HepG2 (cell line): ENCODE data around the gene CYP4A11. TPM values are rescaled to one million over a fixed set of nuclear protein-coding genes. Genes with fewer than 3 reads are reported as not detected.
"Not testable (repeated sequence)": the region's sequence is repeated elsewhere in the genome, so short reads cannot be mapped to it uniquely, and the experiment has no call there.

ENCODE experiments used
- ATAC-seq: fragments of 200-7000 bp; cut with Tn5 transposase; 3 replicates; pipeline ENCODE4 v1.9.1; 2020; ENCODE audit warnings: mild to moderate bottlenecking, moderate library complexity
- BruUV-seq: library from RNA; stranded (reverse); fragments of 400-500 nt; replicated peaks from 2 replicates; lab custom pipeline; 2021; lab: Mats Ljungman, UMichigan
- CTCF ChIA-PET: fragments of 300-600 bp; formaldehyde crosslinking; extraction: SDS; loops from one replicate; lab custom pipeline; 2021; ENCODE audit warnings: low total read pairs, inconsistent platforms, low intra/inter-chr PET ratio; lab: Yijun Ruan, JAX
- POLR2A ChIA-PET: fragments of 350-600 bp; sonication (Branson Sonifier 250); formaldehyde crosslinking; loops from one replicate; lab custom pipeline; 2020; ENCODE audit warnings: antibody characterized with exemption, inconsistent platforms; lab: Yijun Ruan, JAX
- DNase-seq: peaks from one replicate; pipeline ENCODE4 v3.0.0-alpha.2; 2015; ENCODE audit warnings: low spot score
- FAIRE-seq: peaks from 3 replicates; lab custom pipeline; 2011; peaks lifted over from hg19 to GRCh38; lab: Jason Lieb, UNC
- H2AFZ ChIP-seq: one replicate; pipeline ENCODE4 v1.6.1; 2011; ENCODE audit warnings: low read length, inconsistent platforms
- H3K27ac ChIP-seq: fragments of 300-600 bp; 3 replicates; pipeline ENCODE4 v1.8.0; 2011; ENCODE audit warnings: mixed run types, mild to moderate bottlenecking, mixed read lengths, low read length, inconsistent platforms; ENCODE audit not compliant: insufficient read depth; ENCODE audit errors: extremely low read length
- H3K27me3 ChIP-seq, 2 experiments: fragments of 200-600 bp in 1 of 2; 2 replicates in 1 of 2; 3 replicates in 1 of 2; pipeline versions ENCODE4 v1.6.0 to v1.8.0; 2011; ENCODE audit warnings: low read length in 2 of 2, mild to moderate bottlenecking in 2 of 2, moderate library complexity in 2 of 2, inconsistent platforms in 1 of 2; ENCODE audit not compliant: insufficient read depth in 2 of 2, control insufficient read depth in 1 of 2
- H3K36me3 ChIP-seq, 2 experiments: fragments of 200-600 bp in 1 of 2; replicated peaks in 1 of 2; 2 replicates in 1 of 2; 3 replicates in 1 of 2; pipeline versions ENCODE4 v1.5.1 to v1.8.0; 2011; ENCODE audit warnings: low read length in 2 of 2, inconsistent platforms in 1 of 2; ENCODE audit not compliant: insufficient read depth in 2 of 2, control insufficient read depth in 1 of 2
- H3K4me1 ChIP-seq: 2 replicates; pipeline ENCODE4 v1.5.1; 2012; ENCODE audit warnings: low read length, inconsistent platforms; ENCODE audit not compliant: insufficient read depth
- H3K4me2 ChIP-seq: 2 replicates; pipeline ENCODE4 v1.6.0; 2011; ENCODE audit warnings: low read depth, low read length, inconsistent platforms
- H3K4me3 ChIP-seq, 3 experiments: fragments of 200-600 bp in 1 of 3; sonication (generic), shearing (Covaris generic) in 1 of 3; replicated peaks in 1 of 3; 2 replicates each; pipeline ENCODE4 v1.5.1; 2011 to 2016; ENCODE audit warnings: low read length in 3 of 3, inconsistent platforms in 2 of 3, low read depth in 2 of 3, mild to moderate bottlenecking in 2 of 3, control low read depth in 1 of 3, mixed read lengths in 1 of 3; ENCODE audit not compliant: insufficient read depth in 1 of 3
- H3K79me2 ChIP-seq: one replicate; pipeline ENCODE4 v1.6.1; 2011; ENCODE audit warnings: low read length, inconsistent platforms; ENCODE audit not compliant: insufficient read depth
- H3K9ac ChIP-seq: 2 replicates; pipeline ENCODE4 v1.6.0; 2011; ENCODE audit warnings: mild to moderate bottlenecking, low read depth, low read length, inconsistent platforms; ENCODE audit not compliant: insufficient read depth
- H3K9me3 ChIP-seq: 2 replicates; pipeline ENCODE4 v1.5.1; 2012; ENCODE audit warnings: mild to moderate bottlenecking, low read length
- H4K20me1 ChIP-seq: 2 replicates; pipeline ENCODE4 v1.6.0; 2011; ENCODE audit warnings: inconsistent platforms, mild to moderate bottlenecking, low read length, moderate library complexity; ENCODE audit not compliant: insufficient read depth
- GLMP ChIP-seq: sonication (generic); formaldehyde crosslinking; IDR thresholded peaks from 2 replicates; pipeline ENCODE4 v1.9.0; 2021; ENCODE audit warnings: missing genetic modification reagents, mild to moderate bottlenecking, borderline replicate concordance
- GPN1 ChIP-seq: sonication (generic); formaldehyde crosslinking; IDR thresholded peaks from 2 replicates; pipeline ENCODE4 v1.5.1; 2020; ENCODE audit warnings: missing genetic modification reagents, borderline replicate concordance
- NFKBIZ ChIP-seq: IDR thresholded peaks from 2 replicates; pipeline ENCODE4 v1.6.1; 2018; ENCODE audit warnings: missing genetic modification reagents, missing compliant biosample characterization
- RELA ChIP-seq: sonication (generic); formaldehyde crosslinking; IDR thresholded peaks from 2 replicates; pipeline ENCODE4 v1.4.0; 2020; ENCODE audit warnings: missing genetic modification reagents
- ZNF639 ChIP-seq: conservative IDR thresholded peaks from 2 replicates; pipeline ENCODE4 v1.6.1; 2018; ENCODE audit warnings: missing genetic modification reagents
- whole genome bisulfite sequencing: methylation state at CpG from one replicate; pipeline ENCODE4 v1.1.6; 2017; ENCODE audit warnings: low lambda C conversion rate; 5-methylcytosine and 5-hydroxymethylcytosine counted together
- in situ Hi-C: cut with HindIII; loops from 2 replicates; pipeline ENCODE4 v1.10.0; 2017; ENCODE audit warnings: low pct_unique_long_range_greater_than_20kb; ENCODE audit not compliant: extremely low pct_ligation_motif_present
- intact Hi-C: fragments of 100-400 bp; cut with micrococcal nuclease; formaldehyde crosslinking; loops from one replicate; pipeline ENCODE4 v1.10.0; 2022; ENCODE audit not compliant: unreplicated experiment
- polyA plus RNA-seq, 8 experiments: library from polyadenylated mRNA; depleted of rRNA in 3 of 8; stranded (reverse) in 7 of 8; unstranded in 1 of 8; fragments of >200 nt; fragmentation: Illumina TruSeq in 4 of 8; extraction: Trizol in 4 of 8; gene quantifications; 2 replicates each; pipeline versions ENCODE4 v1.2.1 to v1.2.3, GENCODE V29; 2011 to 2016; ENCODE audit warnings: low read depth in 4 of 8, missing spikeins in 1 of 8, mixed read lengths in 1 of 8; ENCODE audit not compliant: insufficient read depth in 1 of 8
- small RNA-seq, 3 experiments: library from RNA; depleted of rRNA; stranded (forward); fragments of <200 nt; gene quantifications; one replicate each; pipeline ENCODE3, GENCODE V24; 2012; ENCODE audit warnings: low read depth in 2 of 3, low replicate concordance in 1 of 3; ENCODE audit not compliant: insufficient read length in 3 of 3, insufficient read depth in 2 of 3
- total RNA-seq, 5 experiments: library from RNA; depleted of rRNA; stranded (reverse); fragments of >200 nt; fragmentation: Illumina TruSeq; extraction: Trizol; gene quantifications; 2 replicates each; pipeline ENCODE4 v1.2.3, GENCODE V29; 2016; ENCODE audit warnings: low read depth in 1 of 5

Gene CYP4A11
- total and polyA plus RNA-seq, 2 of the 13 experiments (the other 11 are each of a cell fraction or from before 2014, with no cell fraction given), result not detected

GRCh38 chr1:46900401-46900800 is 40.9 kb downstream of the CYP4A11 start:
- WGBS, result 94% methylated on average over 1 of the region's 1 CpG
- H4K20me1 ChIP-seq, result no peaks in the 10 kb centered on the region
- no peak overlapping the region for H3K27ac ChIP-seq
- no peaks in the 10 kb centered on the region for H3K9me3 ChIP-seq
- ChIA-PET POLR2A (no interaction called here), CTCF (no interaction called here)
- TF ChIP-seq GPN1 (CRISPR knock-in tag) (no peak), NFKBIZ (CRISPR knock-in tag) (no peak), RELA (CRISPR knock-in tag) (no peak), ZNF639 (CRISPR knock-in tag) (no peak), GLMP (CRISPR knock-in tag) (no peak)
- no peaks in the 10 kb centered on the region for H3K36me3 ChIP-seq
- H3K79me2 ChIP-seq, result no peaks in the 10 kb centered on the region
- H2AFZ ChIP-seq, result no peak overlapping the region
- intact Hi-C loops (no loop called here), in situ Hi-C loops (no loop called here)
- H3K27me3 ChIP-seq, result no peaks in the 10 kb centered on the region
- no peaks in the 10 kb centered on the region for H3K4me1 ChIP-seq
- no peak overlapping the region for H3K9ac ChIP-seq
- H3K4me3 ChIP-seq, result no peak overlapping the region
- FAIRE-seq (no peak), DNase-seq (no peak), ATAC-seq (no peak)
- no peak overlapping the region for H3K4me2 ChIP-seq
- BruUV-seq, result no TSS peak

GRCh38 chr1:46881656-46882055 is 59.6 kb downstream of the CYP4A11 start:
- H3K4me2 ChIP-seq, ATAC-seq, FAIRE-seq, BruUV-seq, POLR2A ChIA-PET, H3K27me3 ChIP-seq, H4K20me1 ChIP-seq, H3K27ac ChIP-seq, CTCF ChIA-PET, H3K4me3 ChIP-seq, H3K79me2 ChIP-seq, H3K9me3 ChIP-seq, in situ Hi-C loops, H3K9ac ChIP-seq, H3K4me1 ChIP-seq, H2AFZ ChIP-seq, intact Hi-C loops, H3K36me3 ChIP-seq, DNase-seq: not testable (repeated sequence)
- 0% methylated on average over 3 of the region's 3 CpGs for WGBS

Small RNA genes within 50 kb of the gene (small RNA-seq; reads per million reads assigned to genes)
- gene CYP4A26P, result 0 reads per million in 3 experiments

Other genes starting within 250 kb of the CYP4A11 start
- gene EFCAB14, start 222.4 kb downstream of the CYP4A11 start, total RNA-seq (2016; rRNA removed; fragmentation: Illumina TruSeq; extraction: Trizol), result 17.4 and 17.9 TPM in 2 replicates
- 12.4 and 13.4 TPM in 2 replicates for gene EFCAB14, start 222.4 kb downstream of the CYP4A11 start, polyA plus RNA-seq (2011; rRNA removed)
- gene CYP4B1, start 142.4 kb downstream of the CYP4A11 start, total RNA-seq (2016; rRNA removed; fragmentation: Illumina TruSeq; extraction: Trizol), result not detected in 2 replicates
- 0.03 and 0.10 TPM in 2 replicates for gene CYP4B1, start 142.4 kb downstream of the CYP4A11 start, polyA plus RNA-seq (2011; rRNA removed)
- 0.07 TPM in 1 of 2 replicates, not detected in the other for gene CYP4X1, start 82.2 kb upstream of the CYP4A11 start, total RNA-seq (2016; rRNA removed; fragmentation: Illumina TruSeq; extraction: Trizol)
- gene CYP4X1, start 82.2 kb upstream of the CYP4A11 start, polyA plus RNA-seq (2011; rRNA removed), result not detected in 2 replicates
- not detected in 2 replicates for gene CYP4Z1, start 125.8 kb upstream of the CYP4A11 start, total RNA-seq (2016; rRNA removed; fragmentation: Illumina TruSeq; extraction: Trizol)
- gene CYP4Z1, start 125.8 kb upstream of the CYP4A11 start, polyA plus RNA-seq (2011; rRNA removed), result not detected in 2 replicates
- gene CYP4A22, start 196.0 kb upstream of the CYP4A11 start, total RNA-seq (2016; rRNA removed; fragmentation: Illumina TruSeq; extraction: Trizol), result not detected in 2 replicates
- not detected in 2 replicates for gene CYP4A22, start 196.0 kb upstream of the CYP4A11 start, polyA plus RNA-seq (2011; rRNA removed)
- 0.24 TPM in 1 of 2 replicates, not detected in the other for gene PDZK1IP1, start 248.6 kb upstream of the CYP4A11 start, total RNA-seq (2016; rRNA removed; fragmentation: Illumina TruSeq; extraction: Trizol)
- gene PDZK1IP1, start 248.6 kb upstream of the CYP4A11 start, polyA plus RNA-seq (2011; rRNA removed), result 1.6 TPM in 2 replicates